Kasumi-1 (cell line): ENCODE results near the gene OSBPL1A.
A peak's percentile ranks its signal among the peaks of the same experiment; 100 is the strongest.
"Not testable (repeated sequence)": the region's sequence is repeated elsewhere in the genome, so short reads cannot be mapped to it uniquely, and the experiment has no call there.

Source experiments
- DNase-seq, 2 experiments: peaks; one replicate each; lab custom pipeline; 2025; lab: John Stamatoyannopoulos, UW

Gene OSBPL1A

DNA sequence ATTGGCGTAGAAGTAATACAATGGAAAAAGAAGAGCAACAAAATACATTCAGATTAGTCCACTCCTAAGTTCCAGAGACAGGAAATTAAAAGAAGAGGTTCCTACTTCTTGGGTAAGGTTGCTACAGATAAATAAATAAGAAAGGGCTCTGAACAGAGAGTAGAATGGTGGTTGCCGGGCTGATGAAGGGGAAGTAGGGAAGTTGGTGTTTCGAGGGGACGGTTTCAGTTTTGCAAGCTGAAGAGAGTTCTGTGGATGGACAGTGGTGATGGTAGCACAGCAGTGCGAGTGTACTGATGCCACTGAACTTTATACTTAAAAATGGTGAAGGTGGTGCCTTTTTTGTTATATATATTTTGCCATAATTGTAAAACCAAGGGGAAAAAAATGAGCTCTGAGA lies 210.6 kb downstream of the OSBPL1A start:
- DNase-seq = peak; percentile 21 to 33

DNA sequence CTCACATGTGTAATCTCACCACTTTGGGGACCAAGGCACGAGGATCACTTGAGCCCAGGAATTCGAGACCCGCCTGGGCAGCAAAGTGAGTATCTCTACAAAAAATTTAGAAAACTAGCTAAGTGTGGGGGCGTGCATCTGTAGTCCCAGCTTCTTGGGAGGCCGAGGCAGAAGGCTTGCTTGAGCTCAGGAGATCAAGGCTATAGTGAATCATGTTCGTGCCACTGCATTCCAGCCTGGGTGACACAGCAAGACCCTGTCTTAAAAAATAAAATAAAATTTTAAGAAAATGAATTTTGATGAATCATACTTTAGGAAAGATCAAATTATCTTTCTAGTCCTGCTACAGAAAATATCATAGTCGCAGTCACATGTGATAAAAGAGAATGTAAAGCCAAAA lies 211.8 kb downstream of the OSBPL1A start:
- DNase-seq = no peak

DNA sequence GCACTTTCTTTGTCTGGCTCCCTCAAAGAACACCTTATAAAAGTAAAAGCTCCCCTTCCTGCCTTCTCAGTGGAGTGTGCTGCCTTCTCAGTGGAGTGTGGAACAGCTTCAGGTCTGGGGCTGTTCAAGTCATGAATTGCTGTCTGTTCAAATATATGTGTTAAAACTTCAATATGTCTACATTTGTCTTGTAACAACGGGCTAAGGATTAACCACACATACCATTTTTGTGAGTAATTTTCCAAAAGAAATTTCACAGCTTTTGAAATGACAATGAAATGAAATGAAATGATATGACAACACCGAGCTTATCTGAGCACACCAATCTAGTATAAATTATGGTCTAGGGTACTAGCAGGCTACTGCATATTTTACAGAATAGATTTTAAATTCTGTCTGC lies 215.8 kb downstream of the OSBPL1A start:
- DNase-seq = no peak

DNA sequence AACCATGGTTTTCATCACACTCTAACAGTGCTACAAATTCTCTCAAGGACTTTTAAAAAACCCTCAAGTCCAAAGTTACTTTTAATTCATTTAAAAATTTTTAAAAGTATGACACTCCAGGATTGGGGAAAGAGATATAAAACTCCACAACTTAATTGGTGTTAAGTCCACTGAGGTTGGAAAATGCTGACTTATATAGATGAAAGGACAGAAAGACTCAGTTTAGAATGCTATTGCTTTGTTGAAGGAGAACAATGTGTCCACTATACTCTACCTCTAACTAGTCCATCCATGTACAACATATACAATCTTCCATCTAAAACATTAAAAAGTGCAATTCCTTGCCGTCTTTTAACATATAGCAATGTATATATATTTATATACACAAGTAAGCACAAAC lies 217.6 kb downstream of the OSBPL1A start:
- no peak for DNase-seq

DNA sequence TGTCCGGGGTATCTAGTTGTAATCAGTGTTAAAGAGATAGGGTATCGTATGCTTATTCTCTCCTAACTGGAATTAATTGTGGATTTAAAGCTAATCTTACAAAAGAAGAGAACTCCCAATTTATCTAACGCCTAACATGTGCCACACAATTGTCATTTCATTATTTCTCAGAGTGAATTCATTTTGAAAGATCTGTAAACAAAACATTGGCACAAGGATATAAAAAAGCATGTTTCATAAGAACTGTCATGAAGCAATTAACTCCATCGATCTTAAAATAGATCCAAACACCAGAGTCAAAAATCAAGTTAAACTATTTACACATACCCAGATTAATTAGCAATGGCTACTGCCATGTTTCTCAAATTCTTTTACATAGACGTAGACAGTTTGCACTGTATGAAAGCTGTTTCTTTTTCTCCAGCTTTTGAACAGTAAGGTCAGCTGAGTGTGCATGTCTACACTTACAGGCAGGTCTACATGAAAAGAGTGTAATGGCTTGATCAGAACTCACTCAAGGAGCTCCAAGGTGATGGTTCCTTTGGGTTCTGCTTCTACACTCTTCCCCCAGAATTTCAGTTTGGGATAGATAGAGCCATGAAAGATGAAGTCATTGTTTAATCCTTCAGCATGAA lies 220.0 kb downstream of the OSBPL1A start:
- no peak for DNase-seq

DNA sequence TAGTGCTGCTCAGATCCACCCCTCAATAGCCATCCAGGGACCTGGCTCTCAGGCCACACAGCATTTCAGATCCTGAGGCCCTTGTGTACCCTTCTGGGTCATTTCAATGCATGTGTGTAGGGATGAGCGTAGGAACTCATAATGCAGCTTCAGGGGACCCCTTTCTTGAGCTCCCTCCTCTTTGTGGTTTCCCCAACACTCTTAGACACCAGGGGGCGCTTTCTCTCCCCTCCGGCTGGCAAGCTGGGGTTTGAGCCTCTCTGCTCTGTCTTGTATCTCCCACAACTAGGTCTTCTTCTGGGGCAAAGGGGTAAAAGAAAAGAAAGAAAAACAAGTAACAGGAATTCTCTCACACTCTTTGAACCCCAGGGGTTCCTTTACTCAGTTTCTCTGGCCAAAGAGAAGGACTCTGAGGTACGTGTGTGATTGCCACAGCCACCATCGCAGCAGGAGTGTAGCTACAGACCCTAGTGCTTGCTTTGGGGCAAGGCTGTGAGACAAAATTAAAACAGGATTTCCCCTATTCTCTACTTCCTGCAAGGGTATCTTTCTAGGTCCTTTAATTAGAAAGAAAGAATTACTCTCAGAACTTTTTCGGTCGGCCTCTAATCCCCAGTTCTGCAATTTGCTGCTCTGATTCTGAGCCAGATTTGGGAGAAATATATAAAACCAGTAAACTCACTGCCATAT lies 220.8 kb downstream of the OSBPL1A start:
- DNase-seq = peak; percentile 62 to 69

DNA sequence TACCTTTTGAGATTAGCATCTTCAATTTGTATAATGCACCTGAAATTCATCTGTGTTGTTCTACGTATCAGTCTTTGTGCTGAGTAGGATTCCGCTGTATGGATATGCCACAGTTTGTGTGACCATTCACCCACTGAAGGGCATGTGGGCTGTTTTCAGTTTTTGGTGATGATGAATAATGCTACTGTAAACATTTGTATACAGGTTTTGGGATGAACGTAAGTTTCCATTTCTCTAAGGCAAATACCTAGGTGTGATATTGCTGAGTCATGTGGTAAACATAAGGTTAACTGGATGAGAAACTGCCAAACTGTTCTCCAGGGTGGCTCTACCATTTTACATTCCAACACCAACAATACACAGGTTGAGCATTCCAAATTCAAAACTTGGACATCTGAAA lies 223.6 kb downstream of the OSBPL1A start:
- DNase-seq = no peak

DNA sequence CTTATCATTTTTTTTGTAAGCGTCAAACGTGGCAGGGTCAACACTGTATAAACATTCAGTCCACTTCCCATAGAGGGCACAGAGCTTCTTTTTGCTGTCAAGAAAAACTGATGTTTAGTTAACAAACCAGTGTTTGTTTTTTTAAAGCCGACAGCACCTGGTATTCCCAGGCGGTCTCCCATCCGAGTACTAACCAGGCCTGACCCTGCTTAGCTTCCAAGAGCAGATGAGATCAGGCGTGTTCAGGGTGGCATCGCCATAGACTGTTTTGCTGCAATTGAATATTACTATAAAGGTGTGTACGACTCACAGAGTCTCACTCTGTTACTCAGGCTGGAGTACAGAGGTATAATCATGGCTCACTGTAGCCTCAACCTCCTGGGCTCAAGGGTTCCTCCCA lies 227.3 kb downstream of the OSBPL1A start:
- DNase-seq = no peak

DNA sequence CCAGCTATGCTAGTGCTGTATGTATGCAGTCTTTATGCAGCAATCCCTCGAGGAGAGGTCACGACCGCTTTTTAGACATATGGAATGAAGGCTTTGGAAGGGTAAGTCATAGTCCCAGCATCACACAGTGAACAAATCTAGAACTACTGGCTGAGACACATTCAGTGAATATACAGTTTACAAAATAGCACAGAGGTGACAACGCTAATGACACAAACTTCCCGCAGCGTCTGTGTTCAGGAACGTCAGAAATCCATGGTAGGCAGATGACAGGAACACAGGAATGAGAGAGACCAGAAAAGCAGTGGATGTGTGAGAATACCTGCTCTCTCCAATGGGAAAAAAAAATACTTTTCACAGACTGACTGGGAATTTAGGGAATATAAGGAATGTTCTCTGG lies 229.1 kb downstream of the OSBPL1A start:
- no peak for DNase-seq

DNA sequence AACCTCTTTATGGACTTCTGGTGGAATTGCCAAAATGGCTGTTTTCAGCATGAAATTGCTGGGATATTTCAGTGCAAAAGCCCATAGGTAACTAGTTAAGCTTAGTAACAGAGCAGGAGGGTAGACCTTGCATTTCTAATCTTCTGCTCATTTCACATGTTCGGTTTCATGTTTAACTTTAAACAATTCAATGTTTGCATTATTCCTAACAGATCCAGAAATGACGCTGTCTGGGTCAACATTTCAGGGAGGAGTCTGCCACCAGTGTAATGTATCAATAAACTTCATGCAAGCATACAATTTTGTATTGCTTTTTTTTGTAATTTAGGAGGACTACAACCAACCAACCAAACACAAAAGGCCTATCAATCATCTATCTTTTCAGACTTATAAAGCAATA lies 236.3 kb downstream of the OSBPL1A start:
- no peak for DNase-seq

DNA sequence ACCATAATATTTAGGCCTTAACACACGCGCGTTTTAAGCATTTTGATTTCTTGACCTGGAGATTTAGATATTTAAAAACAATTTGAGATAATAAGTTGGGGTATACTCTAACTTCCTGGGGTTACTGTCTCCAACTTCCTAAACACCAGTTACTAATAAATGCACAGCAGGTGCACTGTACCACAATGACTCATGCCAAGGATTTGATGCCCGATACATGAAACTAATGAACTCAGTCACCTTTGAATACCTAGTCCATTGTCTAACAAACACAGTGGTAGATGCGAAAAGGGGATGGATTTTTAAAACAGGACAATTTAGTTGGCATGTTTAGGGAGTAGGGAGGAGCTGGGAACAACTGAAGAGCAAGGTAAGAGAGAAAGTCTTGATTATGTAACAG lies 237.5 kb downstream of the OSBPL1A start:
- no peak for DNase-seq

DNA sequence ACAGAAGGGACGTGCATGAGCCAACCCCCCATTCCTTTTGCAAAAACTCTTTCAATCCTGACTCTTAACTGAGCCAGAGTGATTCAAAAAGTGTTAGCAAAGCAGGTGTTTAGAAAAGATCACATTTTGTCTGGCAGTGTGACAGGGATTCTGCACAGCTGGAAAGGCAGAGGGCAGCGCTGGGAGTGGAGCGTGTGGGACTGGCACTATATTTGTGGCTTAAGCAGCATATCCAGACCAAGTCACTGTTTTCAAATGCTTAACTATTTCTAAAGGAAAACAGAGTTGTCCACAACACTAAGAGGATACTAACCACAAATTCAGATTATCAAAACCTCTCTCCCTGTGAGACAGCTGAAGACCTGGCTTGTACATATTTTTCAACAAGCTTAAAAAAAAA lies 239.8 kb downstream of the OSBPL1A start:
- DNase-seq = no peak

DNA sequence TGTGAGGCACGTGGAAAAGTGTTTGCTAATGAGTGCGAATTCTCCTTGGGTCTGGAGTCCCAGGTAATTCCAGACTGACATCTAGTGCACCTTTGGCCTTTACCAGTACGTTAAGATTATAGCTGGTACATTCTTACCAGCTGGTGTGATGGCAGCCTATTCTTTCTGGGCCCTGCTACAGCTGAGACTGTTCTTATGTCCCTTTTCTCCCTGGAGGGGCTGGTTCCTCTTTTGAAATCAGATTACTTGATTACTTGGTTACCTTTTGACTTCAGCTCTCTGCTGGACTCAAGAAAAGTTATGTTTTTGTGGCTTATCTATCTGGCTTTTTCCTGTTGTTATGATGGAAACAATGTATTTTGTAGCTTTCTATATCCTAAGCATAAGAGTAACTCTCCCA lies 244.2 kb downstream of the OSBPL1A start:
- DNase-seq = no peak

DNA sequence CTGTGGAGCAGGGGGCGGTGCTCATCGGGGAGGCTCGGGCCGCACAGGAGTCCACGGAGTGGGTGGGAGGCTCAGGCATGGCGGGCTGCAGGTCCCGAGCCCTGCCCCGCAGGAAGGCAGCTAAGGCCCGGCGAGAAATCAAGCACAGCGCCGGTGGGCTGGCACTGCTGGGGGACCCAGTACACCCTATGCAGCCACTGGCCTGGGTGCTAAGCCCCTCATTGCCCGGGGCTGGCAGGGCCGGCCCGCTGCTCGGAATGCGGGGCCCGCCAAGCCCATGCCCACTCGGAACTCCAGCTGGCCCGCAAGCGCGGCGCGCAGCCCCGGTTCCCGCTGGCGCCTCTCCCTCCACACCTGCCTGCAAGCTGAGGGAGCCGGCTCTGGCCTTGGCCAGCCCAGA lies 248.0 kb downstream of the OSBPL1A start:
- not testable (repeated sequence) for DNase-seq

DNA sequence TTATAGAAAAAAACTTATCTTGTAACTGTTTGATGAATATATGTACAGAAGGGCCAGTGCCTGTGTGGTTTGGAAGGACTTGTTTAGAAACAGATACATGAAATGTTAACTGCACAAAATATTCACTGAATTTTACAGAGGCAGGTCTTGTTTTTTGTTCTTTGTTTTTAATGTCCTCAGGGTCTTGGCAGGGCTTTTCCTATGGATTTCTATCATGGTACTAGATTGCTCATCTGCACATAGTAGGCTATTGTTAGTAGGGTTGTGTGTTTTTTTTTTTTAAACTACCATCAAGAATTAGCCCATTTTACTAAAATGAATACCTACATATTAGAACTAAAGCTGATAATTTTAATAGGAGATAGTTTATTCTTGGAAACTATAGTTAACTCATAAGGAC lies 255.2 kb downstream of the OSBPL1A start:
- DNase-seq = no peak

DNA sequence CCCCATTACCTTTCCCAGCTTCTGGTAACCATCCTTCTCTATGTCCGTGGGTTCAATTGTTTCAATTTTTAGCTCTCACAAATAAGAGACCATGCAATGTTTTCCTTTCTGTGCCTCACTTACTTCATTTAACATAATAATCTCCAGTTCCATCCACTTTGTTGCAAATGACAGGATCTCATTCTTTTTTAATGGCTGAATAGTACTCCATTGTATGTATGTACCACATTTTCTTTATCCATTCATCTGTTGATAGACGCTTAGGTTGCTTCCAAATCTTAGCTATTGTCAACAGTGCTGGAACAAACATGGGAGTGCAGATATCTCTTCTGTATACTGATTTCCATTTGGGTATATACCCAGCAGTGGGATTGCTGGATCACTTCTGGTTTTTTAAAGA lies 256.9 kb downstream of the OSBPL1A start:
- DNase-seq = no peak

DNA sequence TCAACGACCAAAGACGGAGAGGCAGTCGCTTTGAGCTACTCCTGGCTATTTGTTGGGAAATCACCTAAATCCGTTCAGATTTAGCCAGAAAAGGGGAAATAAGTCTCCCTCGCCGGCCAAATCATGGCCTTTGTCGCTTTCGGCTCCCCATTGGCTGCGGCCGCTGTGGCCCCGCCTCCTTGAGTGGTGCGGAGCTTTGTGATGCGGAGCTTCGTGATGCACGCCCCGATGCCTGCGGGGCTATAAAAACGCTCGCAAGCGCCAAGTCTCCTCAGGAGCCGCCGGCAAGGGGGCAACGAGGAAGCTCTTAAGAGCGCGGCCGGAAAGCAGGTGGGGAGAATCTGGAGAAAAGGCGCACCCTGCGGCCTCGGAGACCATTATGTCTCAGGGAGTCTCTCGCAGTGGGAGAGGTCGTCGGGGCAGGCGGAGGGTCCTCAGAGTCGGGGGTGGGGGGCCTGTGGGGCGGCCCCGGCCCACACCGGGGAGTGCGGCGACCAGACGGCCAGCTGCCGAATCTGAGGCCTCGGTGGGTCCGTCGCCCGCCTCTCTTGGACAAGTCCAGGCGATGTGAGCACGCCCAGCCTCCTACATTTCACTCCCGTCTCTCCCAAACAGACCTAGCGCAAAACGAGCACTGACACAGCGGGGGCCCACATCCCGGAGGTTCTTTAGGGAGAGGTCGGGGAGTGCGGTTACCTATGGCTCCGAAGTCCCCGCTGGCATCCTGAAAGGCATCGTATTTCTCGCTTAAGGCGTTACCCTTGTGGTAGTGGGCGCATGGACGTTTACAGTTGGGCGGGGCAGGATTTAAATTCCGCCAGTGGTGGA lies 258.6 kb downstream of the OSBPL1A start, which contains the start of gene CABYR:
CABYR (plus strand) TSS at position 274 of the 828 bp plus-strand sequence. CDS start 4,053 bp downstream, outside the sequence.
- no peak for DNase-seq

DNA sequence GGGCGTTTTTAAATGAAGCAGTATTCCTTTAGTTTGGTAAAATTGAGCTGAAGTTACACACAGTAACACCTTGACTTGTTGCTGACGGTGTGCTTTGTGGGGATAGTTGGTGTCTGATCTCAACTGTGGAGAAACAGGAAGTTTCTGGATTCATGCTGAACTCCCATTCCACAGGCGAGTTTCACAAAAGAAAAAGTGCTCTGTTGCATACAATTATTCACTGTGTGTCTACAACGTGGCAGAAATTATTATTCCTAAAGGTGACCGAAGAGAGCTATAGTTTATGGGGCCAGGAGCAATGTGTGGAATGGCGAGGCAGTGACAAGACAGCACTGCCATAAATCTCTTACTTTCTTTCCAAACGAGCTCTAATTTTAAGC lies 259.2 kb downstream of the OSBPL1A start:
- DNase-seq = no peak

DNA sequence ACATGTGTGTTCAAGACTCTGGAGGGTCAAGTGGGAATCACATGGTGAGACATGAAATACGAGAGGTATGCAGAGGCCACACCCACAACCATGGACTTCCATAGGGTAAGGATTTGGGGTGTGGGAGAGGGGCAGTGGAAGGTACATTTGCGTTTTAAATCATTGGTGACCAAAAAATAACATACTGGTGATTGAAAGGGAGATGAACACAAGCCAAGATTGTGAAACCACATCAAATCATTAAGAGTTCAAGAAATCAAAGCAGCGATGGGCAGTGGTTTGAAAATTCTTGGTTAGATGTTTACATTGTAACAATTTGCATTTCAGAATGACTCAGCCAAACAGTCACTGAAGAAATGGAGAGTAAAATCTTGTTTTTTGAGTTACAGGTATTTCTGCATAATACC lies 260.7 kb downstream of the OSBPL1A start:
- no peak for DNase-seq

DNA sequence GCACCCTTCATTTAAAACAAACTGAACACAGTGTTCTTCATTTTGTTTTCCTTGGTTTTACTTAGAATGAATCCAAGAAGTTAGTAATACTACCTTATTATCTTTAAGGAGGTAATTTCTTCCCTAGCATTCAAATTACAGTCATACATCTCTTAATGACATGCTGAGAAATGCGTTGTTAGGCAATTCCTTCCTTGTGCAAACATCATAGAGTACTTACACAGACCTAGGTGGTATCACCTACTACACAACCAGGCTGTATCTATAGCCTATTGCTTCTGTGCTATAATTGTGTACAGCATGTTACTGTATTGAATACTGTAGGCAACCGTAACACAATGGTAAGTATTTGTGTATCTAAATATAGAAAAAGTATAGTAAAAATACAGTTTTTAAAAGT lies 267.1 kb downstream of the OSBPL1A start:
- DNase-seq = no peak

DNA sequence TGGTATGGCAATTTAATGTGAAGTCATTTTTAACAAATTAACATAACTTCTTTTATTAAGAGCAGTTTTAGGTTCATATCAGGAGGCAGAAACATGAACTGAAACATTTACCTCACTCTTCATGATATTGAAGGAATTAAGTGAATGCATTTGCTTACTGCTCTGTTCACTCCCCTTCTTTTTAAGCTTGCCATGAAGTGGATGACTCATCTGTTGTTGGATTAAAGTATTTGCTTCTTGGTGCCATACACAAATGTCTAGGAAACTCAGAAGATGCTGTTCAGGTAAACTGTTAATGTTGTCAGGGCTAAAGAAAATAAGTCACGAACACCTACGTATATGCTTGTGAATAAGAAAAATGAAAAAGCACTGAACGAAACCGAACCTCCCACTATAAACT lies 268.9 kb downstream of the OSBPL1A start:
- no peak for DNase-seq

DNA sequence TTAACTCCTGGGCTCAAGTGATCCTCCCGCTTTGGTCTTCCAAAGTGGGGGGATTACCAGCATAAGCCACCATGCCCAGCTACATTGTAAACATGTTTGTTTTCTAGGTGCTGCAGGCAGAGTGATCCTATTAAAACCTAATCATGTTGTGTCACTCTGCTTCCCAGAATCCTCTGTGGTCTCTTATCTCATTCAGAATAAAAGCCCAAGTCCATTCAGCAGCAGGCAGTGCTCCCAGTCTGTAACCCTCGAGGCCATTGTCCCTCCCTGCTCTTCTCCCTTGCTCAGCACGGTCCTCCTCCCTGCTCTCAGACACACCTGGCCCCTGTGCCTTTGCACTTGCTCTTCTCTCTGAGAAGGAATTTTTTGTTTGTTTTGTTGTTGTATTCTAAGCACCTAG lies 269.9 kb downstream of the OSBPL1A start:
- DNase-seq = no peak
